T1000 (cell line): ENCODE measurements around the gene CSNK2B.
A peak's percentile ranks its signal among the peaks of the same experiment; 100 is the strongest.

Source experiments
- DNase-seq: peaks from one replicate; lab custom pipeline; 2025; ENCODE audit warnings: mixed read lengths; lab: John Stamatoyannopoulos, UW

CSNK2B gene

DNA sequence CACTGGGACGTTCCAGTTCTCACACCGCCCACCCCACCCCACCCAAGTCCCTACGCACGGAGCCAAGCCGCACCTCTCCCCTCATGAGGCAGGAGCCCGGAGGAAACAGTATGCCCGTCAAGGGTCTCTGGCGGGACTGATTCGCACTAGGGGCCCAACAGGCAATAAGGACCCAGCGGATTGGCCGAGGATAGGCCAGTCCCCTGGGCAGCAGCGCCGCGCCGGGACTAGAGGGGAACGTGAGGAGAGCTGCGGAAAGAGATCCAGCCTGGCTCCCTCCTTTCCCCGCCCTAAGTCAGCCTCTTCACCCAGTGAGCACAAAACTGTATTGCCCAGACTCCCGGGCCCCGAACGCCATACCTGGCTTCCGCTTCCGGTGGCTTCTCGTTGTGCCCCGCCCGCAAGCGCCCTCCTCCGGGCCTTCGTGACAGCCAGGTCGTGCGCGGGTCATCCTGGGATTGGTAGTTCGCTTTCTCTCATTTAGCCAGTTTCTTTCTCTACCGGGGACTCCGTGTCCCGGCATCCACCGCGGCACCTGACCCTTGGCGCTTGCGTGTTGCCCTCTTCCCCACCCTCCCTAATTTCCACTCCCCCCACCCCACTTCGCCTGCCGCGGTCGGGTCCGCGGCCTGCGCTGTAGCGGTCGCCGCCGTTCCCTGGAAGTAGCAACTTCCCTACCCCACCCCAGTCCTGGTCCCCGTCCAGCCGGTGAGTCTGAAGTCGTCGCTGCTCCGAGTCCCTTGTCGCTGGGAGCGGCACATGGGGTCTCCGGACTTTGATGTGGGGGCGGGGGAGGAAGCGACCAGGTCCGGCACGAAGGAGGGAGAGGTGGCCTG is at the start of gene CSNK2B:
Gene CSNK2B (plus strand): TSS at position 580 of the 836 bp plus-strand sequence. CDS start 752 bp downstream, outside the sequence.
- DNase-seq, result peak; percentile 94

DNA sequence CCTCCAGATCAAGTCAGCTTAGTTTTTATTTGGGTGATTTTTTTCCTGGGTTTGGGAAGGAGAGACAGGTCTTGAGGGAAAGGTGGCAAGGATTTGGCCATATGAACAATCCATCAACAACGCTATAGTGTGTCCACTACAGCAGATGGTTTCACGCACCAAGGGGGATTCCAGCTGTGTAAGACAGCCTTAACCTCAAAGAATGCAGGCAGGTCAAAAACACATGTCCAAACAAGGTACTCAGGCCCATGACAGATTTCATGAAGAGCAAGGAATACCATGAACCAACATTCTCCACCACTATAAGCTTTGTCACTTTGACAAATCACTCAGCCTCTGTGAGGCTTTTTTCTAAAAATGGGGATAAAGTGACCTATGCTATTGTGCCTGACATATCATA is 48.9 kb upstream of the CSNK2B start:
- DNase-seq, result no peak

DNA sequence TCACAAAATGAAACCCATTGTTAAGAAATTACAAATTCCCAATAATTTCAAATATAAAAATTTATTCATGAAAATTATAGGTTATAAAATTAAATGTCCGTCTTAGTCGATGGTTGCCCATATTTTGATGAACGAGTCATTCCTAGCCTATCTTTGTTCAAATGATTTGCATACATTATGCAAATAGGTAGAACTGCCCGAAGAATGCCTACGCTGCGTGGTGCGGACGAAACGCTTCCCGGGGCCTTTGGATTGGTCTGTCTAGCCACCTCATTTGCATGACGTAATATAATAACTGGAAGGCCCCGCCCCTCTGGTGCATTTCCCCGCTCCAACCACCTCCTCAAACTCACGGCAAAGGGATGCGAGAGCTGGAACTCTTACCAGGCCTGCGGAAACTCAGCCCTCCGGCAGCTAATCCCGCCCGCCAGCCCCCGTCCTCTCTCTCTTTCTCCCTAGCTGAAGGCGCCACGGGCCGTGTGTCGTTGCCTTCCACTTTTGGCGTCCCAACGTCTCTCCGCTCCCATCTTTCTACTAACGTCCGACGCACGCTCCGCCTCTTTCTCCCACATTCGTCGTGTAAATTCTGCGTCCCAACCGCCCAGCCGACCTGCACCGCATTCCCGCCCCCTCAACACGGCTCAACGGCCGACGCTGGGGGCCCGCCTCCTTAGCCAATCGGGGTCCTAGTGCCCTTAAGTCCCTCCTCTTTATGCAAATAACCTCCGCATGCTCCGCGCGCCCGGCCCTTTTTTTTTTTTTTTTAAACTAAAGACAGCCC is 45.9 kb upstream of the CSNK2B start:
- peak; percentile 97 for DNase-seq

DNA sequence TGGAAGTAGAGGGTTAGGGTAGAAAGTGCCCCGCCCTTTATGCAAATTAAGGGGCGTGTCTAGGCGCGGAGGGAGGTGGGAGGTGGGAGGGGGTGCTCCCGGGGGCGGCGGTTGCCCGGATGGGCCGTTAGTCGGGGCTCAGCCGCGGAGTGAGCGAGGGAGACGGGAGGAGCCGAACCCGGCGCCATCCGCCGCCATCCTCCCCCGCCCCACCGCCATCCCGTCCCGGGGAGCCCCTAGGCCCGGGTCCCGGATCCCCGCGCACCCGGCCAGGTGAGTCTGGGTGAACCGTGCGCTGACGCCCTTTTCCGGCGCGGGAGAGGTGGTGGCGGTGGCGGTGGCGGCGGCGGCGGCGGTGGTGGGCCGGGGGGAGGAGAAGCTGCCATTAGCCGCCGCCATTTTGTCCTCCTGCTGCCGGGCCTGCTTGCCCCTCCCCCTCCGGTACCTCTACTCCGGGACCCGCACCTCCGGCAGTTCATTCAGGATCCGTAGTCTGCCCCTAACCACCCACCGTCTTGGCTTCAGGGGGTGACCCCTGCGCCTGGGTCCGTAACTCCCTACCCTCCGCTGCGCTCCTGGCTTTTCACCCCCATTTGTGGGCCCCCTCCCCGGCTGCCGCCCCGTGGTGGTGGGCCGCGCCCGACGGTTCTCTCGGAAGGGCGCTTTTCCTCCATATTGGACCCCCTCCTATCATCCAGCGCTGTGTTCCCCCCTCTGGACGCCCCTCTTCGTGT is 45.1 kb upstream of the CSNK2B start, which contains the start of gene PRRC2A:
Gene PRRC2A (plus strand): TSS at position 130 of the 734 bp plus-strand sequence. CDS start 2,075 bp downstream, outside the sequence.
- DNase-seq, result no peak

DNA sequence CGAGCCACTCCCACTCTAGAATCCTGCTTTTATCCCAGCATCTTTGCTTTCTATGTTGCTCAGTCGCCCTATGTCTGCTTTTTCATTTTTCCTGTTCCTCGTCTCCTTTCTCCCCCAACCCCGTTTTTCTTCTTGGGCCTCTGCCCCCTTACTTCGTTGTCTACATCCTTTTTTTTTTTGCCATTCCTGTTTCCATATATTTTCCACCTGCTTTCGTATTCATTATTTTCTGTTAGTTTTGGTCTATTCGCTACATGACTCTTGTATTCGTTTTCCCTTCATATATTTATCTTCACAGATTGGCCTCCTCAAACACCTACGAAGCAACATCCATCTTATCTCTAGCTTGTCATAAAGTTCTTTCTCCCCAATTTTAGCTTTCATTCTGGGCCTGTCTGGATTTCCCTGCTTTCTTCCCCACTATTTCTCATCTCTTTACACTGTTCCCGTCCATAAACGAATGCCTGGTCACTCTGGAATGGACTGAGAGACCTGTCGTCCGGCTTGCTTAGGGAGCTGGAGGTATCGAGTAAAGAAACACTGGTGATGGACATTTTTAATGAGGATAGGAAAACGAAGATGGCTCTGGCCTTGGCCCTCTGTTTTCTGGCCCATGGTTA is 44.5 kb upstream of the CSNK2B start:
- DNase-seq, result no peak

DNA sequence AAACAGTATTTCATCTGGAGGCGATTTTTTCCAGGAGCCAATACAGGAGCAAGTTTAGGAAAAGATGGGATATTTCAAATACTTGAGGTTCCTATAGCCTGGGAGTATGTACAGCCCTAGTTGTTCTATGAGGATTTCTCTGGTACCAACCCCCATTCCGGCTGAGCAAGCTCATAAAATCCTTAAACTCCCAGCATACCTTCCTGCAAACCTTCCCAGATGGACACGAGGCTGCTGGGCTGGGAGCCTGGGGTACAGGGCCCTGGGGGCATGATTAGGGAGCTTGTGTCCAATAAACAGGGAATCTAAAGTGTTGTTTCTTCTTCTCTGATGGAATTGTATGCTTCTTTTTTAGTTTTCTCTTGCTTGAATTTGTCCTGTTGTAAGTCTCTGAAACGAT is 43.9 kb upstream of the CSNK2B start:
- no peak for DNase-seq

DNA sequence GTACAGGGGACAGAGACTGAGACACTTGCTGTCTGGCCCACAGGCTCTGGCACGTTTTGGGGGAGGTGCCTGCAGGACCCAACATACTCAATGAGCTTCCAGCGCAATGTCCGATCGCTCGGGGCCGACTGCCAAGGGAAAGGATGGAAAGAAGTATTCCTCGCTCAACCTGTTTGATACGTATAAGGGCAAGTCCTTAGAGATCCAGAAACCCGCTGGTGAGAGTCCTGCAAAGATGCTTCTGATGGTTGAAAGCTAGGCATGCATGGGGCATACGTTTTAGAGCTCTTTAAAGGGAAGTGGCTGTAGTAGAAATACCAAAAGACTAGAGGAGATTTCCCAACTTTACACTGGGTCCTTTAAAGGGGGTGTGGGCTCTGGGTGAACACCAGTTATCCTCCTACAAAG is 43.2 kb upstream of the CSNK2B start:
- DNase-seq, result no peak

DNA sequence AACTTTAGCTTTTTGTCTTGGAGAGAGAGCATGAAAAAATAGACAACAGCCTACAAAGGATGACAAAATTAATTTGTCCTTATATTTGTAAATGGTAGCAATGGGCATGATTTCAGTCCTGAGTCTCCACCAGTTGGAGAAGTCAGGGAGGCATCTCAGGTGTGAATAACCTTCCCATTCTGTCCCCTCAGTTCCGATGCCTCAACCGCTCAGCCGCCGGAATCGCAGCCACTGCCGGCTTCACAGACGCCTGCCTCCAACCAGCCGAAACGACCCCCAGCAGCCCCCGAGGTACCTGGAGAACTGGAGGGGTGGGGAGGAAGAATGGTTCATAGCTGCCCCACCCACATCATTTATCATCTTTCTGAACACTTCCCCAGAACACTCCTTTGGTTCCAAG is 41.8 kb upstream of the CSNK2B start:
- DNase-seq, result no peak

DNA sequence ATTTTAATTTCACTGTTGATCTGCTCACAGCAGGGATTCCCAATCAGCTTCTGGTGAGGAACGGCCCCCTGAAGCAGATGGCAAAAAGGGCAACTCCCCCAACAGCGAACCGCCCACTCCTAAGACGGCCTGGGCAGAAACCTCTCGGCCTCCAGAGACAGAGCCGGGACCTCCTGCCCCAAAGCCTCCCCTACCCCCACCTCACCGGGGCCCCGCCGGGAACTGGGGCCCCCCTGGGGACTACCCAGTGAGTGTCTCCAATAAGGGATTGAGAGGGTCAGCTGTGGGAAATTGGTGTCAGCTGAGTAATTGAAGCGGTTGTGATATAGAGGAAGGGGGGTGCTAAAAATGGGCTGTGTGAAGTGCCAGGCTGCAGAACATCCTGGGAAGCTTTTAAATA is 38.9 kb upstream of the CSNK2B start:
- DNase-seq, result no peak

DNA sequence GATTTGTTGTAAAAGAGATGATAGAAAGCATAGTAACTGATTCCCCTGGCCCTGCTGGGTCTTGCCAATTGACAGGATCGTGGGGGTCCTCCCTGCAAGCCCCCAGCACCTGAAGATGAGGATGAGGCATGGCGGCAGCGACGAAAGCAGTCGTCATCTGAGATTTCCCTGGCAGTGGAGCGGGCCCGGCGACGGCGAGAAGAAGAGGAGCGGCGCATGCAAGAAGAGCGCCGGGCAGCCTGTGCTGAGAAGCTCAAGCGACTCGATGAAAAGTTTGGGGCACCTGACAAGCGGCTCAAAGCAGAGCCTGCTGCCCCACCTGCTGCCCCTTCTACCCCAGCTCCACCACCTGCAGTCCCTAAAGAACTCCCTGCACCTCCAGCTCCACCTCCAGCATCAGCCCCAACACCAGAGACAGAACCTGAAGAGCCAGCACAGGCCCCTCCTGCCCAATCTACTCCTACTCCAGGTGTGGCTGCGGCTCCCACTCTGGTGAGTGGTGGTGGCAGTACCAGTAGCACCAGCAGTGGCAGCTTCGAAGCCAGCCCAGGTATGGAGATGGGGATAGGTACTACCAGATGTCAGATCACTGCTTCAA is 38.1 kb upstream of the CSNK2B start:
- DNase-seq, result no peak

DNA sequence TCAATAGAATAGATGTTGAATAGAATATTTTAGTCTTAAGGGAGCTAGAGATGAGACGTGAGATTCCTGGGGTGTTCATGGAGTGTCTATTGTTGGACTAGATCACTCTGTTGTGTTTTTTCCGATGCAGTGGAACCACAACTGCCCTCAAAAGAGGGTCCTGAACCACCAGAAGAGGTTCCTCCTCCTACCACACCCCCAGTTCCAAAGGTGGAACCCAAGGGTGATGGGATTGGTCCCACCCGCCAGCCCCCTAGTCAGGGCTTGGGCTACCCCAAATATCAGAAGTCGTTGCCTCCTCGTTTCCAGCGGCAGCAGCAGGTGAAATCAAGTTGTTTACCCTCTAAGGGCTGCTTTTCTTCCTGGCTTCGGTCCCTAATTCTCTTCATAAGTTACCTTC is 36.9 kb upstream of the CSNK2B start:
- no peak for DNase-seq

DNA sequence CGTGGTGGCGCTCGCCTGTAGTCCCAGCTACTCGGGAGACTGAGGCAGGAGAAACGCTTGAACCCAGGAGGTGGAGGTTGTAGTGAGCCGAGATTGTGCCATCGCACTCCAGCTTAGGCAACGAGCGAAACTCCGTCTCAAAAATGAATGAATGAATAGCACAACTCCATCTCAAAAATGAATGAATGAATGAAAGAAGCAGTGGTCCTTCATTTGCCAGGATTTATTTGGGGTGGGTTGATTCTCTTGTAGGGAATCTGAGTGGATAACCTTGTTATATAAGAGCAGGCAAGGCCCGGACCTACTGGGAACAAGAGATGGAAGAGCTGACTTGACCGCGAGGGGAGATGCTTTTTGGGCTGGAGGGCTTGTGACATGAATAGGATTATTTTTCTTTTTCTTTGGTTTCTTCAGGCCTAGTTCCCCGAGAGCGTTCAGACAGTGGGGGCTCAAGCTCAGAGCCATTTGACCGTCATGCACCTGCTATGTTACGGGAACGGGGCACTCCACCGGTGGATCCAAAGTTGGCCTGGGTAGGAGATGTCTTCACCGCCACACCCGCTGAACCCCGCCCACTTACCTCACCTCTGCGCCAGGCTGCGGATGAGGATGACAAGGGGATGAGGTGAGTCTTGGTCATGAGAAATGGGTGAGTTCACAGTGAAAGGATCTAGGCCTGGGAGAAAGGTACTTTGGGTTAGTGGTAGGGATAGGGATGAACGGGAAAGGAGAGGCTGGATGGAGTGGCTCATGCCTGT is 35.5 kb upstream of the CSNK2B start:
- no peak for DNase-seq

DNA sequence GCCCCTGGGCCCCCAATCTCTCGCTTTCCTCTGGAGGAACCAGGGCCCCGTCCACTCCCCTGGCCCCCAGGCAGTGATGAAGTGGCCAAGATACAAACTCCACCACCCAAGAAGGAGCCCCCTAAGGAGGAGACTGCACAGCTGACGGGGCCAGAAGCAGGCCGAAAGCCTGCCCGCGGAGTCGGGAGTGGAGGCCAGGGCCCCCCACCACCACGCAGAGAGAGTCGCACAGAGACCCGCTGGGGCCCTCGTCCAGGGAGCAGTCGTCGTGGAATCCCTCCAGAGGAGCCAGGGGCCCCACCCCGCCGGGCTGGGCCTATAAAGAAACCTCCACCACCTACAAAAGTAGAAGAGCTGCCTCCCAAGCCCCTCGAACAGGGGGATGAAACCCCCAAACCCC is 34.7 kb upstream of the CSNK2B start:
- no peak for DNase-seq

DNA sequence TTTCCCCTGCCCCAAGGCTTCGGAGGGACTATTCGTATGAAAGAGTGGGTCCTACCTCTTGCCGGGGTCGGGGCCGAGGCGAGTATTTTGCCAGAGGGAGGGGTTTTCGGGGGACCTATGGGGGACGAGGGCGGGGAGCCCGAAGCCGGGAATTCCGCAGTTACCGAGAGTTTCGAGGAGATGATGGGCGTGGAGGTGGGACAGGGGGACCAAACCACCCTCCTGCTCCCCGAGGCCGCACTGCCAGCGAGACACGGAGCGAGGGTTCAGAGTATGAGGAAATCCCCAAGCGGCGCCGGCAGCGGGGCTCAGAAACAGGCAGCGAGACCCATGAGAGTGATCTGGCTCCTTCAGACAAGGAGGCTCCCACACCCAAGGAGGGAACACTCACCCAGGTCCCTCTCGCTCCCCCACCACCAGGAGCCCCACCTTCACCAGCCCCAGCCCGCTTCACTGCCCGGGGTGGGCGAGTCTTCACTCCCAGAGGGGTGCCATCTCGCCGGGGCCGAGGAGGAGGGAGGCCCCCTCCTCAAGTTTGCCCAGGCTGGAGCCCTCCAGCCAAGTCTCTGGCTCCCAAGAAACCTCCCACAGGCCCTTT is 34.1 kb upstream of the CSNK2B start:
- DNase-seq, result no peak

DNA sequence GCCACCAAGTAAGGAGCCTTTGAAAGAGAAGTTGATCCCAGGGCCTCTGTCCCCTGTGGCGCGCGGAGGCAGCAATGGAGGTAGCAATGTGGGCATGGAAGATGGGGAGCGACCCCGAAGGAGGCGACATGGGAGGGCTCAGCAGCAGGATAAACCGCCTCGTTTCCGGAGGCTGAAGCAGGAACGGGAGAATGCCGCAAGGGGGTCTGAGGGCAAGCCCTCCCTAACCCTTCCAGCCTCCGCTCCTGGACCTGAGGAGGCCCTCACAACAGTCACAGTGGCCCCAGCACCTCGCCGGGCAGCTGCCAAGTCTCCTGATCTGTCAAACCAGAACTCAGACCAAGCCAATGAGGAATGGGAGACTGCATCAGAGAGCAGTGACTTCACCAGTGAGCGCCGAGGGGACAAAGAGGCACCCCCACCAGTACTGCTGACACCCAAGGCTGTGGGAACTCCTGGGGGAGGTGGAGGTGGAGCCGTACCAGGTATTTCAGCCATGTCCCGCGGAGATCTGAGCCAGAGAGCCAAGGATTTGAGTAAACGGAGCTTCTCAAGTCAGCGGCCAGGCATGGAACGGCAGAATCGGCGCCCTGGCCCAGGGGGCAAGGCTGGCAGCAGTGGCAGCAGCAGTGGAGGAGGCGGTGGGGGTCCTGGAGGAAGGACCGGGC is 33.5 kb upstream of the CSNK2B start:
- no peak for DNase-seq

DNA sequence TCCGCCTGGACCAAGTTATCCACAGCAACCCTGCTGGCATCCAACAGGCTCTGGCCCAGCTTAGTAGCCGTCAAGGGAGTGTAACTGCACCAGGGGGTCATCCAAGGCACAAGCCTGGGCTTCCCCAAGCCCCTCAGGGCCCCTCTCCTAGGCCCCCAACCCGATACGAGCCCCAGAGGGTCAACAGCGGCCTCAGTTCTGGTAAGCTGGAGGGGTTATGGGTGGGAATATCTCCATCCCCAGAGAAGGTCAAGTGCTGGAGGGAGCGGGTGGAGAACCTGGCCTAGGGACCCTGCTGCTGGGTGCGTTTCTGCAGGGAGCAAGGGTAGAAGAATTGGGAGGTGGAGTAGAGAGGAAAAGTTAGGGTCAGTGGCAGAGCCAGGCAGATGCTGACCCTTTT is 32.4 kb upstream of the CSNK2B start:
- DNase-seq, result no peak

DNA sequence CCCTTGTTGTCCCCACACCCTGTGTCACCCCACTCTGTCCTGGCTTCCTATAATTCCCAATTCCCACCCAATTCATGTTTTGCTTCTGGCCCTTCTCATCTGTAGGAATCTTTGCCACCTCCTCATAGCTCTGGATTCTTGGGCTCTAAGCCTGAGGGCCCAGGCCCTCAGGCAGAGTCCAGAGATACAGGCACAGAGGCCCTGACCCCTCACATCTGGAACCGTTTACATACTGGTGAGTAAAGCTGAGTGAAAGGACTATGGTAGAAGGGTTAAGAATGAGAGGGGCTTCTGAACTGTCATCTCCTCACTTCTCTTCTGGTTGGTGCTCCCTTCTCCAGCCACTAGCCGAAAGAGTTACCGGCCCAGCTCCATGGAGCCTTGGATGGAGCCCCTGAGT is 31.7 kb upstream of the CSNK2B start:
- DNase-seq, result no peak

DNA sequence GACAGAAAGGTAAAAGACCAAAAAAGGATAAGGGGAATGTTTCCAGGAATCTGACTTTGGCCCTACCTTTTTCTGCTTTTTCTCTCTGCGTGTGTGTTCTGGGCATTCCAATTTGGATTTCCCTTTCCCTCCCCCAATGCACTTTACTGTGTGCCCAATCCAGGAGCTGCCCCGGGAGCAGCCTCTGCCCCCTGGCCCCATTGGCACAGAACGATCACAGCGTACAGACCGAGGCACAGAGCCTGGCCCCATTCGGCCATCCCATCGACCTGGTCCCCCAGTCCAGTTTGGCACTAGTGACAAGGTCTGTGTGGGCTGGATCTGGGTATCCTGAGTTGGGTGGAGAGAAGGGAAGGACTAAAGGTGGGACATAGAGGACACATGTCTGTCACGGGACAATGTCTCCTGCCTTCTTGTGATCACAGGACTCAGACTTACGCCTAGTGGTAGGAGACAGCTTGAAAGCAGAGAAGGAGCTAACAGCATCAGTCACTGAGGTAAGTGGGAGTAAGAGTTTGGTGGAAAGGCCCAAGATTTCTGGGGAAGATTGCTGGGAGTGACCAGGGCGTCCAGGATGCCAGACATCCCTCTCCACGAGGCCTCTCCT is 30.8 kb upstream of the CSNK2B start:
- DNase-seq, result no peak
